AG09319 (cell line): ENCODE data around the gene MUSK.
"Not testable (repeated sequence)": the region's sequence is repeated elsewhere in the genome, so short reads cannot be mapped to it uniquely, and the experiment has no call there.

Experiments
- DNase-seq: peaks from one replicate; pipeline ENCODE4 v3.0.0-alpha.2; 2010; ENCODE audit warnings: low read depth; ENCODE audit errors: extremely low read depth
- TF ChIP-seq, protein P1 (sequence below): IDR thresholded peaks from 2 replicates; pipeline ENCODE4 v1.5.1; 2011; ENCODE audit warnings: low read depth, mild to moderate bottlenecking, inconsistent platforms, low read length, moderate library complexity

MUSK gene

DNA sequence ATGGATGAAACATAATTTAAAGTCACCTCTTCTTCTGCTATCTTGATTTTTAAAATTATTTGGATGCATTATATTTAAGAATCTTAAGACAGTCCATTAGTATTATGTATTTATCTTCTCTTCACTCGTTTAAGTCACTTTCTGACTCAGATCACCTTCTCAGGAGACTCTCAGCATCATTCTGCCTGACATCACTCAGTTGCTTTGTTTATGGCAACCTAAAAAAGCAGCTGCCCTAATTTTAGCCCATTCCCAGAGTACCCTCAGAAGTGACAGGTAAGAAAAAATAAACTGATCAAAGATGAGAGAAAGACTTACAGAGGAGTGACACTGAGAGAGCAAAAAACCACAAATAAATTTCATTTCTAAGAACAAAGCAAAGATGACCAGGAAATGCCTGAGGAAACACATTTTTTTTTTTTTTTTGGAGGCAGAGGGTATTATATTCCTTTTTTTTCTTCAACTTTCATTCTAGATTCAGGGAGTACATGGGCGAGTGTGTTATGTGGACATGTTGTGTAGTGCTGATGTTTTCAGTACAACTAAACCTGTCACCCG, 140.5 kb downstream of the MUSK start:
- DNase-seq = no peak
- TF ChIP-seq, protein P1, sequence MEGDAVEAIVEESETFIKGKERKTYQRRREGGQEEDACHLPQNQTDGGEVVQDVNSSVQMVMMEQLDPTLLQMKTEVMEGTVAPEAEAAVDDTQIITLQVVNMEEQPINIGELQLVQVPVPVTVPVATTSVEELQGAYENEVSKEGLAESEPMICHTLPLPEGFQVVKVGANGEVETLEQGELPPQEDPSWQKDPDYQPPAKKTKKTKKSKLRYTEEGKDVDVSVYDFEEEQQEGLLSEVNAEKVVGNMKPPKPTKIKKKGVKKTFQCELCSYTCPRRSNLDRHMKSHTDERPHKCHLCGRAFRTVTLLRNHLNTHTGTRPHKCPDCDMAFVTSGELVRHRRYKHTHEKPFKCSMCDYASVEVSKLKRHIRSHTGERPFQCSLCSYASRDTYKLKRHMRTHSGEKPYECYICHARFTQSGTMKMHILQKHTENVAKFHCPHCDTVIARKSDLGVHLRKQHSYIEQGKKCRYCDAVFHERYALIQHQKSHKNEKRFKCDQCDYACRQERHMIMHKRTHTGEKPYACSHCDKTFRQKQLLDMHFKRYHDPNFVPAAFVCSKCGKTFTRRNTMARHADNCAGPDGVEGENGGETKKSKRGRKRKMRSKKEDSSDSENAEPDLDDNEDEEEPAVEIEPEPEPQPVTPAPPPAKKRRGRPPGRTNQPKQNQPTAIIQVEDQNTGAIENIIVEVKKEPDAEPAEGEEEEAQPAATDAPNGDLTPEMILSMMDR = no peak

DNA sequence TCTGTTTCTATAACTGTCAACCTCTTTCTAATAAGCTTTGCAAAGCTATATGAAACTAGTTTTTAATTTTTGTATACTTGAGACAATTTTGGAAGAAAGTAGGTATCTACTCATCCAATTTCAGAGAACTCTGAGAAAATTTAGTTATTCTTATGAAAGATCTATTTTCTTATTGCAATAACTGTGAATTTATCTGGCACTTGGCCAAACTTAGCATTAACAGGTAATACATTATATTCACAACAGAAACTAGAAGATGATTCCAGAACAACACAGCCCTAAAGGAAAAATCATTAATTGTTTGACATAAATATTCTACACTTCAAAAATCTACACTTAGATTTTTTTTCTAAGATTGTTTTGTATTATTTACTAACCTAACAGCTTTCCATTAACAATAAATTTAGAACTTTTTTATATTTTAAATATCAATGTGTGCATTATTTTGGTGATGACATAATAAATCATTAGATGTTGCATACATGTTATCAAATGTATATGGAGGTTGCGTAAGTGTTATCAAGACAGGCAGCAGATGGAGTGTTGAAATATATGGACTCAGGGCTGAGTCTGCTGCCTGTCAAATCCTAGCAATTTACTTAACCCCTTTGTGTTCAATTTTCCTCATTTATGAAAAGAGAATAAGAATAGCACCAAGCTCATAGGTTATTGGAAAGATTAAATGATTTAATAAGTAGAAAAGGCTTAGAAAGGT, 141.8 kb downstream of the MUSK start:
- no peak for DNase-seq
- TF ChIP-seq, protein P1 = no peak

DNA sequence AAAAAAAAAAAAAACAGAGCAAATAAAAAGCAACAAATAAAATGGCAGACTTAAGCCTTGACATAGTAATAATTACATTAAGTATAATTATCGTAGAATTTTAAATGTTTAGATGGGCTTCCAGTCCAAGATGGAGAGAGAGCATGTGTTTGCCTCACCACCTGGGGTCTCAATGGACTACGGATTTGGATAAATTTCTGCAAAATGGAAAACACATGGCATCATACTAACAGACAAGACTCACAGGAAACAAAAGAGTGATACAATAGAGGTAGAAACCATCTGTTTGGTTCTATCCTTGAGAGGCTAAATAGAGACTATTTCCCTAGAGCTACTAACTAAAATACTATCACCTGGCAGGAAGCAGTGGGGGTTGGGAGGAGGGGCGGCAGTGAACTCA, 144.3 kb downstream of the MUSK start:
- DNase-seq = no peak
- TF ChIP-seq, protein P1 = no peak

DNA sequence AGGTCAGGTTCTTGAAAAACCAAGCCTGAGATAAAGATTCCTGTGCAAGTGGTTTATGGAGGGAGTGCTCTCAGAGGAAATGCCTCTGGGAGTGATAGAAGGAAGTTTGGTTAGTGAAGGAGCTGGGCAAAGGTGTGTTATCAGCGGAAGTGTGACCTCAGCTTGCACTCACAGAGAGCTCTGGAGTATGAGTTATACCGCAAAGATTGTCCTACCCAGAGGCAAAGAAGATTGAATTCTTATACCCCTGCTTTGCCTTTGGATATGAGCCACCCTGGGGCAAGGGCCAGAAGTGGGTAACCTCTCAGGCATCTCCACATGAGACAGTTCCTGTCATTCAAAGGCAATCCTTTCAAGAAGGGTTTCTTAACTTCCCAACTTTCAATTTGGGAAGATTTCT, 145.6 kb downstream of the MUSK start:
- TF ChIP-seq, protein P1 = no peak
- DNase-seq = no peak

DNA sequence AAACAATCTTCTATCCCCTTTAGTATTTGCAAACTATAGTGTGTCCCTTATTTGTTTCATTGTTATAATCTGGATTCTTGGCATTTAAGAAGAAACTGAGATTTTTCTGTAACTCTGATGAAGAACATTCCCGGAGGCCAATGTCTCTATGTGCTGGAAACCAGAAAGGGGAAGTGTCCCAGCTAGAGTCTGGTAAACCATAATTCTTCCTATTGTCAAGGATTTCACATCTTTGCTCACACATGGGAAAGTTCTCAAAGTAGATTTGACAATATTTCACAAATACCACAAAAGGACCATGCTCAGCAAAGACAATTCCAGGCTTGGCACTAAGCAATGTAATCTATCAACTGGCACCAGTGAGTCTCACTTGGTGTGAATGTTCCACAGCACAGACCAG, 146.8 kb downstream of the MUSK start:
- DNase-seq = no peak
- TF ChIP-seq, protein P1 = no peak

DNA sequence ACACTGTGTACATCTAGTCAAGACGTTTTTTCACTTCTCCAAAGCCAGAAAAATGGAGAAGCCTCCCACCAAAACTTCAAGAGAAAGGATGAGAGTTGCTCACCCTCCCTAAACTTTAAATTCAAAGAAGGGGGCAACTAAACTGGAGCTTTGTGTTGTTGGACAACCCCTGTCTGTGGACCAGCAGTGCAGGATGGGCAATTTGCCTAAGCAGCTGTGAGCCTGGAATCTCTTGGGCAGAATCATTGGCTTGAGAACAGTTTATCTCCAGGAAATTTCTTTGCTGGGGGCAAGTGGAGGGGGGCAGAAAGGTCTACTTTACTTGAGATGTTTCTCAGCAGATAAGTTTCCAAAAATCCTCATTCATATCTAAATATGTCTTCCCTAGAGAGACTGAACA, 151.8 kb downstream of the MUSK start:
- TF ChIP-seq, protein P1 = no peak
- no peak for DNase-seq

DNA sequence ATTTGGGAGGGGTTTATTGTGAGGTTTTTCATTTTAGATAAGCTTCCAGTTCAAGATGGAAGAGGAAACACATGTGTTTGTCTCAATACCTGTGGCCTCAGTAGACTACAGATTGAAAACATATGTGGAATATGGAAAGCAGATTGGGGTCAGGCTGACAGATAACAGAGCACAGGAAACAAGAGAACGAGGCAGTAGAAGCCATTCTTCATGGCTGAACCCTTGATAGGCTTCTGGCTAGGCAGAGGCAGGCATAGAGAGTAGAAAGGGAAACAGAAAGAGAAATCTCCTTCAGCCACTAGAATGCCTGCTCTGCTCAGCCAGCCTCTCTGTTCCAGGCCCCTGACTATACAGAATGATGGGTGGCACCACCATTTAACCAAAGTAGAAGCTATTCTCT, 152.5 kb downstream of the MUSK start:
- TF ChIP-seq, protein P1 = no peak
- no peak for DNase-seq

DNA sequence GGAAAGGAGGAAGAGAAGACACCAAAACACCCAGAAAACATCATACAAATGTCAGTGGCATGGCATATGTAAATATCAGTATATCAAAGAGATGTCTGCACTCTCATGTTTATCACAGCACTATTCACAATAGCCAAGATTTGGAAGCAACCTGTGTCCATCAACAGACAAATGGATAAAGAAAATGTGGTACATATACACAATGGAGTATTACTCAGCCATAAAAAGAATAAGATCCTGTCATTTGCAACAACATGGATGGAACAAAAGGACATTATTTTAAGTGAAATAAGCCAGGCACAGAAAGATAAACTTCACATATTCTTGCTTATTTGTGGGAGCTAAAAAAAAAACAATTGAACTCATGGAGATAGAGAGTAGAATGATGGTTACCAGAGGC, 156.5 kb downstream of the MUSK start:
- not testable (repeated sequence) for DNase-seq
